Lung microvascular endothelial cell (primary cell): ENCODE results near the gene GRB10. TPM values are rescaled to one million over a fixed set of nuclear protein-coding genes. Genes with fewer than 3 reads are reported as not detected.
A peak's percentile ranks its signal among the peaks of the same experiment; 100 is the strongest.

Experiments
- DNase-seq, 2 donors: peaks; one replicate each; pipeline versions ENCODE4 v3.0.0 to v3.0.0-alpha.2; 2010; ENCODE audit warnings: low read depth in 2 of 2
- total RNA-seq: library from RNA; depleted of rRNA; stranded (reverse); fragments of >200 nt; gene quantifications from 2 replicates; pipeline ENCODE4 v1.2.1, GENCODE V29; 2014

Gene GRB10
- total RNA-seq, 1 donor from 2014 or later = 59.9 TPM

- no peak for DNase-seq
Observed at GRCh38 chr7:50637725-50638643, 144.7 kb downstream of the GRB10 start.

- DNase-seq = no peak
Observed at GRCh38 chr7:50634378-50634777, 148.3 kb downstream of the GRB10 start.

GRCh38 chr7:50633414-50633710 lies 149.3 kb downstream of the GRB10 start:
- DNase-seq = no peak

DNA sequence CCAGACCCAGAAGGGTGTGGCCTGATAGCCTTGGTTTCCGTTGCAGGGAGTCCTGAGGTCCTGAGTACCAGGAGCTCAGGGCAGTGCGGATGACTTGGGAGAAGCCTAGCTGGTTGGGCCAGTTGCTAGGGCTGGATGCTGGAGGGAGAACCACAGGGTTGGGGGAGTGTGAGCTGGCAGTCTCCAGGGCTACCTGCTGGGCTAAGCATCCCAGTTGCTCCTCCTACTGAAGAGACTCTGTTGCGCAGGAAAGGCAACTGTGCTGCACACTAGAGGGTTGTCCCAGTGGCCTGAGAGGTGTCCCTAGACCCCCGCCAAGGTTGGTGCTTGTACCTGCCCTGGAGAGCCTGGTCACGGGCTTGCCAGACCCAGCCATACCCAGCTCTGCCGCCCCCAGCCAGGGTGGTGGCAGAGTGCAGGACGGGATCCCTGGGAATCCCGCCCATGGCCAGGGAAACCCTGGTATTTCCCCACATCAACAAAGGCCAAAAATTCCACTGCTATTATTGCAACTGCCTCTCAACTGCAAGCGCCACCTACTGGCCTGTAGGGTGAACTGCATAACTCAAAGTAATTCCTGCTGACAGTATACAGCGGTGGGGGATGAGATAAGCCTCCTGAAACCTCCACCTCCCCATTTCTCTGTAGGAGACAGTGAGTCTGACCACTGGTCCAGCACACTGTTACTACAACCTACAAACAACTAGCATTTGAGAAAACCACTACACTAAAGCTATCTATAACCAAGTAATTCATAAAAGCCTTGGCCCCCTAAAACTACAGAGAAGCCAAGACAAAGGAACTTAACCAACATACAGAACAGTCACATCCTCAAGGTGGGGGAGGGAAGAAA lies 149.9 kb downstream of the GRB10 start:
- peak; percentile 67 to 82 for DNase-seq

- no peak for DNase-seq
Observed at GRCh38 chr7:50631639-50632038, 151.1 kb downstream of the GRB10 start.

- DNase-seq = no peak
Observed at GRCh38 chr7:50631100-50631499, 151.6 kb downstream of the GRB10 start.

GRCh38 chr7:50629238-50629901 lies 153.3 kb downstream of the GRB10 start:
- no peak for DNase-seq

- no peak for DNase-seq
Observed at GRCh38 chr7:50628434-50629084, 154.1 kb downstream of the GRB10 start.

DNA sequence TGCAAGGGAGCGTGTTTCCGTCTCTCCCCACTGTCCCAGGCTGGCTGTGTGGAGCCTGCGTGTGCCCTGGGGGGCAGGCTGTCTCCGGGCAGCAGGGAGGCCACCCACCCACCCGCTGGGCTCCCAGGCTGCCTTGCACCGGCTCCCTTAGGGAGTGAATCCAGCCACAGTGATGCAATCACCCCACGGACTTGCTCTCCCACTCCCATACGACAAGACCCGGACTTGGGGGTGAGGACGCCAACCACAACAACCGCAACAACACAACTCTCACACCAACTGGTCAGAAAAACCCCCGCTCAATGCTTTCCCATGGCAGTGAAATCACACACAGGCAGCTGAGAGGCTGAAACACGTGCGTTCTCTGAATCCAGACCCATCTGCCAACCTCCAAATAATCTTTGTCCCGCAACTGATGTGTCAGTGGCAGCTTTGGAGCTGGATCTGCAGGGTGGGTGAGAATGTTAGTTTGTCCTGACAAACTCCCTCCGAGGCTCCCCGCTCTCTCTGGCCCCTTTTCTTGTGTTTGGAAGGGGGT lies 154.8 kb downstream of the GRB10 start:
- DNase-seq = no peak

GRCh38 chr7:50626286-50626685 lies 156.4 kb downstream of the GRB10 start:
- no peak for DNase-seq

- DNase-seq = no peak
Observed at GRCh38 chr7:50625360-50625759, 157.3 kb downstream of the GRB10 start.

DNA sequence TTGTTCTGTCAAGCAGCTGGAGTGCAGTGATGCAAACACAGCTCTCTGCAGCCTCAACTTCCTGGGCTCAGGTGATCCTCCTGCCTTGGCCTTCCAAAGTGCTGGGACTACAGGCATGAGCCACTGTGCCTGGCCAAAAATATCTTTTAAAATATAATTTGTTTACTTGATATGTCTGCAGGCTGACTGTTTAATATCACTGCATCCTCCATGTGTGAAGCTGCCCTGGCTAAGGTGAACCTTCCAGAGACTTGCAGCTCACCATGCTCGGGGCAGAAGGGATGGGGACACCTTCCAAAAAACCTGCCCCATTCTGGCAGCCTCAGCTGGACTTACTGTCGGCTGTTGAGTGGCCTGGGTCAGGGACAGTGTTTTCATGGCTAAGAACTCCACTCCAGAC lies 159.9 kb downstream of the GRB10 start:
- no peak for DNase-seq

DNA sequence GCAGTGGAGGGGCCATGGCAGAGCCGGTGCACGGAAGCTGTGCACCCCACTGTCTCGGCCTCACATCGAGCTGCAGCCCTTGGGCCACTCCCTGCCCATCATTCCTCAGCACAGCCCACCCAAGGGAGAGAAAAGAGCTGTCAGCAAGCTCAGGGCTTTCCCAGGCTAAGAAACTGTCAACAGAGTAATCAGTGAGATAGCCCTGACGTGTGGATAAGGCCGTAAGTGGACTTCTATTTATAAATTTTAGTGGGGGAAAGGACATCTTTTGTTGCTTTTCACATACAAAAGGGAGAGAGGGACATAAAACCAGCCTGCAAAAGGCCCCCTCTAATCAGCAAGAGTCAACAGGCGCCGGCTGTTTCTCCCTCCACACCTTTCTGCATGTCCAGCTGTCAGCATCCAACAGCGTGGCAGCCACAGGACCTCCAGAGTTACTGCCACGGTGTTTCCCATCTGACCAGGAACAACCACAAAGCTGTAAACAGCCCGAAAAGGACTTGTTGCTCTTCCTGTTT lies 160.7 kb downstream of the GRB10 start:
- DNase-seq = no peak

DNA sequence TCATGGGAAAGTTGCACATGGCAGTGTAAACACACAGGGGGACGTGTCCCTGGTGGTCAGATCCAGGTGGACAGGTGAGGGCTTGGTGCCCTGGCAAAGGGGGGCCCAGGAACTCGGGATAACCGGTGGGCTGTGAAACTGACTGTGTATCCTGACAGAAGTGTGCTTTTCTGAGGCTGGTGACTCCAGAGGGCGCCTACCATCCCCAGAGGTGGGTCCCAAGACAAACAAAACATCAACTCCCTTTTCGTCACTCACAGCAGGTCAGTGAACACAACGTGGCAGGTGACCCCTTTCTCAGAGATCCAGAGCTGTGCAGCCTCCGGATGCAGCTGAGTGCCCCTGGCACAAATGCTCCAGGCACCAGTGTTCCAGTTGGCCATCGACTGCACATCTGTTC lies 161.5 kb downstream of the GRB10 start:
- DNase-seq = peak in 1 of 2 donors; percentile 49

- no peak for DNase-seq
Observed at GRCh38 chr7:50620433-50620832, 162.3 kb downstream of the GRB10 start.

GRCh38 chr7:50619684-50620083 lies 163.0 kb downstream of the GRB10 start:
- no peak for DNase-seq

- DNase-seq = no peak
Observed at GRCh38 chr7:50618281-50618680, 164.4 kb downstream of the GRB10 start.

DNA sequence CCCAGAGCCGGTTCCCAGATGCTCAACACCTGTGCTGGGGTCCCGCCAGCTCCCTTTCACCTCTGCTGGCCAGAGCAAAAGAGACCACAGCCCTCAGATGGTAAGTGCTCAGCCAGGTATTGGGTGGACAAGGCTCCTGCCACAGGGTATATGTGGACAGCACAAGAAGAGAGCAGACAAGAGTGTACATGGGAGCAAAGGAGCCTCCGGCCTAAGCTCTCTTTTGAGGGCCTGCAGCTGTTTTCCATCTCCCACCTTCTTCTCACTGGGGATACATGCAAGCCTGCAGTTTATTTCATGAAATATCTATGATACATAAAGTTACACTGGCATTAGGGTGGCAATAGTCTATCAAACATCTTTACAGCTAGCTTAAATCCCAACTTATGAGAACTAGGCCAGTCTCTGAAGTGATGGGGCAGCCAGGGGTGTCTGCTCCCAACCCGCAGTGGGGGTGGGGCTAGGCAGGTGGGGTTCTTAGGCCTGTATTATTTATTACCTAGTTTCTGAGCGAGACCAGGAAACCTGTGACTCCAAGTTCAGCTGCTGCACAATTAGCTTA lies 167.1 kb downstream of the GRB10 start:
- DNase-seq = no peak

- peak in 1 of 2 donors; percentile 34 for DNase-seq
Observed at GRCh38 chr7:50614721-50615518, 167.8 kb downstream of the GRB10 start.

DNA sequence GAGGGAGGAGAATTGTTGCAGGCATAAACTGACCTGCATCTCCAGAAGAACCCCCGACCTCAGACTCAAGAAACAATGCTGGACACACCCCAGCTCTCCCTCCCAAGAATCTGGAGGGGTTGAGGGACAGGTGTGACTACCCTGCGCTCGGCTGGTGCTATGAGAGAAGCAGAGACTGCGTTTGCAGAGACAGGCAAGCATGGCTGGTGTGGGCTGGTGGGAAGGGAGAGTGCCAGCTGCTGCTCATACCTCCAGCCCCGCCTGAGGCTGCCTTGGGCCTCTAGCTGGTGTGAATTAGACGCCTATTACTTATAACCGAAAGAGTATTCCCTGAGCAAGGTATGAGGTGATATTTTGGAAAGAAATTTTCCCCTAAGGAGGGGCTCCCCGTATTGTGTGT lies 169.2 kb downstream of the GRB10 start:
- no peak for DNase-seq
